Dermis blood vessel endothelial cell (primary cell): ENCODE results near the gene GPER1. TPM values are rescaled to one million over a fixed set of nuclear protein-coding genes. Genes with fewer than 3 reads are reported as not detected.
"Not testable (repeated sequence)": the region's sequence is repeated elsewhere in the genome, so short reads cannot be mapped to it uniquely, and the experiment has no call there.

Experiments
- DNase-seq: peaks from one replicate; pipeline ENCODE4 v3.0.0; 2010
- total RNA-seq: library from RNA; depleted of rRNA; stranded (reverse); fragments of >200 nt; gene quantifications from 2 replicates; pipeline ENCODE4 v1.2.3, GENCODE V29; 2014

Gene GPER1
- total RNA-seq, 1 donor from 2014 or later, result 1.0 TPM

DNA sequence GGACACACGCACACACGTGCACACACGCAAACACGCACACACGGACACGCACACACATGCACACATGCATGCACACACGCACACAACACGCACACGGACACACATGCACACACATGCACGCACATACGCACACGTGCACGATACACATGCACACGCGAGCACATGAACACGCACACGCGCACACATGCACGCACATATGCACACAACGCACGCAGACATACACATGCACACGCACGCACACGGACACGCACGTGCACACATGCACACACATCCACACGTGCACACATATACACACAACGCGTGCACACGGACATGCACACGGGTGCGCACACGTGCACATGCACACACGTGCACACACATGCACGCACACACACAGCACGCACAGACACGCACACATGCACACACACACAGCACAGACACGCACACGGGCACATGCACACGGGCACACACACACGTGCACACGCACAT is 17.3 kb upstream of the GPER1 start:
- no peak for DNase-seq

DNA sequence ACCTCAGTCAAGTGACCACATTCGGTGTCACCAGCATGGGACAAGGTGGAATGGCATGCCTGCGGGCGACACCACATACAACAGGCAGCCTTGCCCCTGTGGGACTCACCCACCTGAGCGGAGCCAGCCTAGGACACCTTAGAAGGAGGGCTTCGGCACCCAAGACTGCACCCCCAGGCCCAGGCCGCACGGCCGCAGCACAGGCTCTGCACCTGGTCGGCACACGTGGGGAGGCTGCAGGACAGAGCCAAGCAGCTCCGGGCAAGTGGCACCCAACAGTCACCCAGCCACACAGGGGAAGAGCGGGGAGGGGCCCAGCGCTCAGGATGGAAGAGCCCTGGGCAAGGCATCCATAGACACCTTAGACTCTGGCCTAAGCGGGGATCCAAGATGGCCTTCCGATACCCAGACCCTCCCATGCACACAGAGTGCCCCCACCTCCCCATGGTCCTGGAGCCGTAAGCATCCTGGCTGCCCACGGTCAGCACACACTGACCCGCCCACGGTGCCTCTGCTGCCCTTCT is 16.1 kb upstream of the GPER1 start:
- DNase-seq, result no peak

DNA sequence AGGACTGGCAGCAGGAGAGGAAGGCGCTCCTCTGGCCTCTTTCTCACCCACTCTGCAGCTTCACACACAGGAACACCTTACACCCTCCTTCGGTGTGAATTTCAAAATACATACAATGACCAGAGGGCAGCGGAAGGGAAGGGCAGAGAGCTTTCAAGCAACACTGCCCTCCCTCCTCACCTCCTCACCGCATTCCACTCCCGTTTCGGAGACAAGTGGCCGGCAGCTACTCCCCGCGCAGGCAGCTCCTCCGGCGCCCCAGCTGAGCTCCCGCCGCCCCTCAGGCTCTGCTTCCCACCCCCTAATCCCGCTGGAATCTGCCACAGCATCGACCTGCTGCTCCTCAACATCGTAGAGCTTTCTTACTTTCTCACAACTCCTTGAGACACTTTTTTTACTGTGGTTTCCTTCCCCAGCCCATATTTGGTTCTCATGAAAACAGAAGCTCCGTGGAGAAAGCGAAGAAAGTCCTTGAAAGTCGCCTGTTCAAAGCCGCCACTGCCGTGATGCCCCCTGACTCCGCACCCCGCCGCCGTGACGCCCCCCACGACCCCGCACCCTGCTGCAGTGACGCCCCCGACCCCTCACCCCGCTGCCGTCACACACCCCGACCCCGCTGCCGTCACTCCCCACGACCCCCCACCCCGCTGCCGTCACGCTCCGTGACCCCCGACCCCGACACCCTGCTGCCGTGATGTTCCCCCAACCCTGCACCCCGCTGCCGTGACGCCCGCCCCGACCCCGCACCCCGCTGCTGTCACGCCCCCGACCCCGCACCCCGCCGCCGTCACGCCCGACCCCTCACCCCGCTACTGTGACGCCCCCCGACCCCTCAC is 14.6 kb upstream of the GPER1 start:
- DNase-seq, result no peak

DNA sequence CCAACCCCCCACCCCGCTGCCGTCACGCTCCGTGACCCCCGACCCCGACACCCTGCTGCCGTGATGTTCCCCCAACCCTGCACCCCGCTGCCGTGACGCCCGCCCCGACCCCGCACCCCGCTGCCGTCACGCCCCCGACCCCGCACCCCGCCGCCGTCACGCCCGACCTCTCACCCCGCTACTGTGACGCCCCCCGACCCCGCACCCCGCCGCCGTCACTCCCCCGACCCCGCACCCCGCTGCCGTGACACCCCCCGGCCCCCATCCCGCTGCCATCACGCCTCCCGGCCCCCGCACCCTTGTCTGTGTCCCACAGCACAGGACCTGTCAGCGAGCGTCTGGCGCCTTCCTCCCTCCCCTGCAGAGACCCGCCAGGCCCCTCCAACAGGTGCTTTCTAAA is 13.9 kb upstream of the GPER1 start:
- DNase-seq, result not testable (repeated sequence)

DNA sequence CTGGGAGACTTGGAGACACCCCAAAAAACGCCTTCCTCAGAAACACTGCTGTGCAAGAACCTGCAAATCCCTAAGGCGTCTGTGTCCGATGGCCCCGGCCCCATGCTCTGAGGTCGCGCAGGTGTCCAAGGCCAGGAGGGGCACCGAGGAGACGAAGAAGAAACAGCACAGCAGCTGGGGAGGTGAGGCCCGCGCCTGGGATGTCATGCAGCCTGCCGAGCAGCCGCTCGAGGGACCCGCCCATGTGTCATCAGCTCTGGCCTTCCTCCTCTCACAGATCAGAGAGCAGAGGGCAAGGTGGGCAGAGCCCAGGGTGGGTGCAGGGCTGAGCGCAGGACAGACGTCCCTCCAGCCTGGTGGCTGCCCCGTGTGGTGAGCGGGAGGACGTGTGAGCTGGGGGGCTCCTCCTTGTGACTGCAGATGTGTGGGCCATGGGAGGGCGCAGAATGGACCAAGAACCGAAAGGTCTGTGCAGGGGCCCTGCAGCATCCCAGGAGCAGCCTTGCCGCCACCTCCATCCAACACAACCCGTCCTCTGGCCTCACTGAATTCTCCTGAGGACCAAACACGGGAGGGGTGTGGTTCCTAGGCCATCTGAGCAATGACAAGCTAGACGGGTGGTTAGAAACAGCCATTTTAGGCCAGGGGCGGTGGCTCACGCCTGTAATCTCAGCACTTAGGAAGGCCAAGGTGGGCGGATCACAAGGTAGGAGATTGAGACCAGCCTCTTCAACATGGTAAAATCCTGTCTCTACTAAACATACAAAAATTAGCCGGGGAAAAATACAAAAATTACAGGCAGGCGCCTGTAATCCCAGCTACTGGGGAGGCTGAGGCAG is 13.1 kb upstream of the GPER1 start:
- no peak for DNase-seq

DNA sequence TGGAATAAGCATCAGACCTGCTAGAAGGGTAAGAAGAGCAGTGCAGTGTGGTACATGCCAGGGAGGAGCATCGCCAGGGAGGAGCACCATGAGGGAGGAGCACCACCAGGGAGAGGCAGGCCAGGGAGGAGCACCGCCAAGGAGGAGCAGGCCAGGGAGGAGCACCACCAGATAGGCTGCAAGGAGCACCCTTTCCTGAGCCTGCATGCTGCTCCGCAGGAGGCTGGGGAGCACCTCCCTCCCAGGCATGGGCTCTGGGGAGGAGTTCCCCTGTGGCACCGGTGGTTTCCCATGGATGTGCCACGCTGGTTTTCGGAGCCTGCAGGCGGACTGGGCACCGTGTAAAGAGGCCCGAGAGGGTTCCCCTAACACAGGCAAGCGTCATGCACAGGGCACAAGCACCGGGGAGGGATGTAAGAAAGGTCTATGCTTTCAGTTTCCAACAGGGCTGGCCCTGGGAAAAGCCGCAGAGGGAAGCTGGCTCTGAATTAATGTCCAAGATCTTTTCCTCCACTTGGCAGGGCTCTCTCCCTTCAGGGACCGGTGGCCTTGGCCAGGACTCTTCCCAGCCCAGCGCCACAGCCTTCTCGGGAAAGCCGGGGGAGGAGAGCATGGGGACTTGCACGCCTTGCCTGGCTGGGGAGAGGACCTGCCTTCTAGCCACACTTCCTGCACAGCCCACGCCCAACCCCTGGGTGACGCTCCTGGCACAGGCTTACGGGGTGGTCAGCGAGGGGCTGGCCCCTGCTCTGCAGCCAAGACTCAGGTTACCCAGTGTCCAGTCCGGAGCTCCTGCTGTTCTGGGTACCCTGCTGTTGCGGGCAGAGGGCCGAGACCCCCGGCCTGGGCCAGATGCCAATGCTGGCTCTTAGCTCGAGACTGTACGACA is 11.5 kb upstream of the GPER1 start:
- no peak for DNase-seq

DNA sequence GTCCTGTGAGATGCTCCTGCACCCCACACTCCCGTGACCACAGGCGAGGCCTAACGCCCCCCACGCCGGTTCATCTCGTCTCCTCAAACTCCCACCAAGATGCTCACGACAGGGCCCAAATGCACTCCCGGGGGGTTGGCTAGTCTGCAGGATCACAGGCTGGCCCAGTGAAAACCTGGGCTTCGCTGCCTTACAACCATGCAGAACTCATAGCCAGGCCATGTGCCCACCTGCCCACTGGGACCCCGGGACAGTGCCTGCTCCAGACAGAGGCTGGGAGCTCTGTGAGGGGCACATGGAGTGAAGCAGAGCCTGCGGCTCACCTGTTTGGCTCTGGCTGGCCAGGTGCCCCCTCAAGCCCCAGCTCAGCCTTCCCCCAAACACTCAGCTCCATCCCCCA is 9.4 kb upstream of the GPER1 start:
- no peak for DNase-seq

DNA sequence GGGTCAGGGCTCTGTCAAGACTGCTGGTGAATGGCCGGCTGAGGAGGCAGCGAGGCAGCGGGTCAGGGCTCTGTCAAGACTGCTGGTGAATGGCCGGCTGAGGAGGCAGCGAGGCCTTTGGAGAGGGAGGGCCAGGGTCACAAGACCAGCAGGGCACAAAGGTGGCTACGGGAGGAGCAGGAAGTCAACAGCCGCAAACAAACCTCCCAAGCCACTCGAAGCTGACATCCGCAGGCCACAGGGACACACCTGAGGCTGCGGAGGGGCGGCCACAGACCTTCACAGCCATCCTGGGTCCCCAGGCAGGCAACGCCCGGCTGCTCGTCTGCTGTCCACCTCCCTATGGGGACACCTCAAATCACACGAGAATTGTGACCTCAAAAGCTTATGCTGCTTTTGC is 8.9 kb upstream of the GPER1 start:
- no peak for DNase-seq

DNA sequence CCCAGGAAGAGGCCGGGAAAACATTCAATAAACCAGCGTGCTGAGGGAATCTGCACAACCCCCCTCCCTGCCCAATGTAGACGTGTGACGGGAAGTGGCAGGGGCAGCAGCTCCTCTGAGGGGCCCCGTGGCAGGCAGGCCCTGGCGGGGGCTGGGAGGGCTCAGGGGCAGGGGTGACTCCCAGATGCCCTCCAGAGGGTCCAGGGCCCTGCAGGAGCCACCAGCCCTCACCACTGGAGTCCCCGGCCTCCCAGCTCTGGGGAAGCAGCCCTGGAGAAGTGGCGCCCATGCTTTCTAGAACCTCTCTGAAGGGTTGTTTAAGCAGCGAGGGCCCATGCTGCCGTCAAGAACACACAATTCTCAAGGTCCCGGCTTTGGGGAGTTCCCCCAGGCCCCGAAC is 8.4 kb upstream of the GPER1 start:
- DNase-seq, result no peak

DNA sequence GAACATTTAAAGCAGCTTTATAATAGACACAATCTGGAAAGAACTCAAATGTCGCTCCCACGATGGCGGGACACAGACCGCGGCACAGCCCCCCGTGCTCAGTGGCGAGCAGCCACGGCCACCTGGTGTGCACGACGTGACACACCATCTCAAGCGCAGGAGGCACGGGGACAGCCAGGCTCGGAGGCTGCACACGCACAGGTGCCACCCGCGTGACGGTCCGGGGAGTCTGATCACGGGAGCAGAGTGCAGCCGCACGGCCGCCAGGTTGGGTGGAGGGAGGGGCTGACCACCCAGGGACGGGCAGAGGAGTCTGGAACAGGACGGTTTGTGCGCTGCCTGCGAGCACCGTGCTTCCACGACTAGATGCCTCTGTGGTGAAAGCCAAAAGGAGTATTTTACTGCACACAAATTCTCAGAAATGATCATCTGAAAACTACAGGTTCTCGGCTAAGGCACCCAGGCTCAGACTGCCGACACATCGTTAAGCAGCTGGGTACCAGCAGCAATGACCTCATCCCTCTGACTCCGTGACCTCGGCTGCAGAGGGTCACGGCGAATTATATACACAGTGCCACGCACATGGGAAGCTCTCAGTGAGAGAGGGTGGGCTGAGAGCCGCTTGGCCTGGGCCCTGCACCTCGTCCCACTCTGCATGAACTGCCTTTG is 7.5 kb upstream of the GPER1 start:
- no peak for DNase-seq

DNA sequence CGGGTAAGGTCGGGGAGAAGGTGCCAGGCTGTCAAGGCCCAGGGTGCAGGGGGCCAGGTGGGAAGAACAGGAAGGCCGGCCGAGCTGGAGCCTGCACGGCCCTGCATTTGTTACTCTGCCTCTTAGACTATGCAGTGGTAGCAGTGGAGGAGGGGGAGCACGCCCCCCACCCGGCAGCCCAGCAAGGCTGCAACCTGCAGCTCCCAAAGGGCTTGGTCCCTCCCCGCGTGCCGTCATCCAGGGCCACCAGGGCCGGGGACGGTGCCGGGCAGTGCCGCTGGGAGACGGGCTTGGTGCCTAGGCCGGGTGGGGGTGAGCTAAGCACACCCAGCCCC is 7.0 kb upstream of the GPER1 start:
- no peak for DNase-seq

DNA sequence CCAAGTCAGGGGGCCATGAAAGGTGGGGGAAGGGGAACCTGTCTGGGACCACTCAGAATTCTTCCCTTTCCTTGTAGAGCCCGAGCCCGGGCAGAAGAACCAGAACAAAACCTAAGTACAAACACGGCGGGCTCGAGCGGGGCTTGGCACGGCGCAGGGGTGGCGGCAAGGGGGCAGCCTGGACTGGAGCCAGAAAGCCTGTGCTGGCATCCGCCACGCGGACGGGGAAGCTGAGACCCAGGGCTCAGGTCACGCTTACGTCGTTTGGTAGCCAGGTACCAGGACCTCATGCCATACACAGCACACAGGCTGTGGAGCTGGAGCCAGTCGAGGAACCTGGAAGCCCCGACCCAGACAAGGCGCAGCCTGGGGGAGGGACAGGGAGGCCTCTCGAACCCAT is 6.6 kb upstream of the GPER1 start:
- no peak for DNase-seq

DNA sequence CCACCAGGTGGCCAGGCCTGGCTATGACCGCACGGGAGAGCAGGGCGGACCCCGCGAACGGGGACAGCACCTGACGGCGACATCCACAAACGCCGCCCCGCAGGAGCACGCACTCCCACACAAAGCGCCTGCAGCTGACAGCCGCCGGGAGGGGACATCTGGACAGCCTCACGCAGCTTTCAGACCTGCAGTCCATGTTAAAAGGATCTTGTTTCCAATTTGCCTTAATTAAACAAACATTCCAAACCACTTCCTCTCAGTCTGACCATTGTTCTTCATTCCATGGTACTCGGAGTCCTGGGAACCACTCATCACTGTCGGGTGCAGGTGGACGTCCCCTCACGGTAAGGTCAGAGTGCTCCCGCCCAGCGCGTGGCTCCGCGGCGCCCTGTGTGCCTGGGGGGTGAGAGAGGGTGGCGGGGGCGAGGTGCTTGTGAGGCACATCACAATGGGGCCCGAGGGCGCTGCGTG is 5.9 kb upstream of the GPER1 start:
- DNase-seq, result peak; percentile 75

DNA sequence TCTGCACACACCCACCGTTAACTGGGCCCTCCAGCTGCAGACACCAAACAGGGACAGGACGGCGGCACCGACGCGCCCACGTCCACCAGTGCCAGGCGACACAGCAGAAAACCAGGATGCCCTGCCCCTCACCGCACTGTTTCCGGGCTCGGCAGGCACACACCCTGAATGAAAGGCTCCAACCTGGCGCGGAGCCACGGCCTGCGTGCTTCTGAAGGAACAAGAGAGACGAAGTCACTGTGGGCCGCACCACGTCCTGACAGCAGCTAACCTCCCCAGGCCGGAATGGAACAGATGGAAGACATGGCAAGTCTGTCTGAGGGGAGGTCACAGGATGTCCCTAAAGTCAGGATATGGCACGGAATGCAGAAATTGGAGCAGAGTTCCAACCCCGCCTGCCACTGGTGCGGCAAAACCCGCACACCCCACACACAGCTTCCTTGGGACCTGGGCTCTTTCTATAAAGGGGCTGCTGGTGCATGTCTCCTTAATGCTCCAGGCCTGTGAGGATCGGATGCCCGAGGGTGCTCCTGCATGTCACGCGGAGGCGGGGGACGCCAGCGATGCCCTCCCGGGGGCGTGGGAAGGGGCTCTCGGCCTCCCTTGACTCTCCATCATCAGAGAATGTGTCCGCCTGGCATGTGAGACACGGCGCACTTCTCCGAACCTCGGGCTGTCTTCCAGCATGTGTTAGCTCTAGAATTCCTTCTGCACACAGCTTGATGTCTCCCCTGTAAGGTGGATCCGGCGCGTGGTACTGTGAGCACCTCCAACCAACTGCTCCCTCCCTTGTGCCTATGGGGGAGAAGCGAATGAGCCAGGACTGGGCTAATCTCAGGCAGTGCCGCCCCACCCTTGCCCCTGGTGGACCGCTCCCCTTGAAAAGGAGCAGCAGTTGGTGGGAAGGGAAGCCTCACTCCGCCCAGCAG is 3.9 kb upstream of the GPER1 start:
- DNase-seq, result peak; percentile 47

DNA sequence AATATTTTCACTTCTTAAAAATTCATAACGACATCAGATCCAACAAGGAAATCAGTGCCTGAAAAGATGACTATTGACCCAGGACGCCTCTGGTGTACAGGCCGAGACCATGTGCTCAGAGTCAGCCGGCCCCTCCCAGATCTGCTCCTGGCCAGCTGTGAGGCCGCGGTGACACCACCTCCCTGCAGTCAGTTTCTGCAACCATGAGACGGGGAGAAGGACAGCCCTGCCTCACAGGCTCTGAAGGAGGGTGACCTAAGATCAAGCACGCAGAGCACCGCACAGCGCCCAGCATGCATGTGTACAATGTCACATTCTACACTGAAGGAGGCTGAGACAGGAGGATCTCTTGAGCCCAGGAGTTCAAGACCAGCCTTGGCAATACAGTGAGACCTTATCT is 2.6 kb upstream of the GPER1 start:
- no peak for DNase-seq

DNA sequence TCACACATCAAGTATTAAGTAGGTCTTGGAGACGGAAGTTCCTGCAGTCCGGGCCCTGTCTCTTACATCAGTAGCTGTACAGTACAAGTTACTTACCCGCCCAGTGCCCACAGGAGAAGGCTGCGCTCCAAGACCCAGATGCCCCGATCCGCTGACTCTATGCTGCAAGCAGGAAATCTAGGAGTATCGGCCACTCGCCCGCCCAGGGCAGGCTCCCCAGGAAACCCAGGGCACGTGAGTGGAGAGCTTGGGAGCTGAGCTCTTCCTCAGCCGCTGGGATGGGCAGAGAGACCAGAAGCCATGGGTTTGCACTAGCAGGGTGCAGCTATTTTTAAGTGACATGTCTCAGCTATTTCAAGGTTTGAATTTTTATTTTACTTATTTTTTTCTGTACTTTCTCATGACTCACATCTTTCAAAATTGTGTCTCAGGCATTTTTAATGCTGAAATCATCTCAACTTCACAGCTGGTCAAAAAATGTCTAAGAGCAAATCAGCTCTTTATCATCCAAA is 1.9 kb upstream of the GPER1 start:
- DNase-seq, result no peak

DNA sequence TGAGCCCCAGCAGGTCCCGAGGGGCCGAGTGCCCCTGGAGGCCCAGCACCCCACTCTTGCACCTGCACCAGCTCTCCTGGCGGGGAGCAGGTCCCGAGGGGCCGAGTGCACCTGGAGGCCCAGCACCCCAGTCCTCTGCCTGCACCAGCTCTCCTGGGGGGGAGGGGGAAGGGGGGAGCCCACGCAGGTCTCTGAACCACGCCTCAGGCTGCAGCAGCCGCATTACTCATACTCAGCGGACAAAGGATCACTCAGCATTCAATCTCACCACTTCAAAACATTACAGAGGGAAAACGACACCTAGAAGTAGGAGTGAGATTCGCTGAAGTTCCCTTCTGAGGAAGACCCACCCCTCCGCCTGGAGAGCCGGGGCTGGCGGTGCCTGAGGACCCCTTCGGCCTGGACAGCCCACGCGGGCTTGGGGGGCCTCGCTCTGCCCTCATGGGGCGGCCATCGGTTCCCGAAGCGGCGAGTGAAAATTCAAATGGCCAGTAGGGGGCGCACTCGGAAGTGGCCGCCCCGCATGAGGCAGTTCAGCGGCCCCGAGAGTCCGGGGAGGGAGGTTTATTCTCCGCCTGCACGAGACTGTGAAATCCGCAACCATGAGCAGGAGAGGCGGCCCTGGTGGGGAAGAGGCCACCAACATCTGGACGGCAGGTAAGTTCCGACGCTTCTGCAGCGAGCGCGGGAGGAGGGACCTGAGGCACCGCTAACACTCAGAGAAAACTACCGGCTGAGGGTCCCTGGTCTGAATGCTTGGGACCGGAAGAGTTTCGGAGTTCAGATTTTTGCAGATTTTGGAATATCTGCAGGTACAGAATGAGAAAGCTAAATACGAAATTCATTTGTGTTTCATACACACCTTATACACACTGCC is 1.1 kb upstream of the GPER1 start:
- DNase-seq, result peak; percentile 82

DNA sequence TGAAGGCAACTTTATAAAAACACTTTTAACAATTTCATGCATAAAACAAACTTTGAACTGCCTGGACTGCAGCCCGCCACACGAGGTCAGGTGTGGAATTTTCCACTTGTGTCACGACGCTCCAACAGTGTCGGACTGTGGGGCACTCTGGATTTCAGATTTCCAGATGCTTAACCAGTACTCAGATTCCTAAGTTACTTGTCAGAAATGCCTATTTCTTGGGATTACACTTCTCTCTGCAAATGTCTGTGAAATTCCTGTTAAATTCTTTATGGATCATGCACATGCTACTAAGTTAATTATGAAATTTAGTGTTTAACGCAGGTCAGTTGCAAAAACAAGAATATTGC is 473 bp upstream of the GPER1 start:
- DNase-seq, result peak; percentile 18

DNA sequence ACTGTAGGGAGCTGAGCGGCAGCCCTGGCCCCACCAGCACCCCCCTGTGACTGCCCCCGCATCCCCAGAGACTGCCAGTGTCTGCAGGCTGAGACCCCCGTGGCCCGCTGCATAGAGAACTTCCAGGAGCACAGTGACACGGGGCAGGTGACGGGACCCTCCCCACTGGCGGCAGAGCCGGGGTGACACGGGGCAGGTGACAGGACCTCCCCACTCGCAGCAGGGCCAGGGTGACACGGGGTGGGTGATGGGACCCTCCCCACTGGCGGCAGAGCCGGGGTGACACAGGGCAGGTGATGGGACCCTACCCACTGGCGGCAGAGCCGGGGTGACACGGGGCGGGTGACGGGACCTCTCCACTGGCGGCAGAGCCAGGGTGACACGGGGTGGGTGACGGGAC is 2.3 kb downstream of the GPER1 start:
- no peak for DNase-seq
